ENCODE results near the gene RUVBL1.

DNA sequence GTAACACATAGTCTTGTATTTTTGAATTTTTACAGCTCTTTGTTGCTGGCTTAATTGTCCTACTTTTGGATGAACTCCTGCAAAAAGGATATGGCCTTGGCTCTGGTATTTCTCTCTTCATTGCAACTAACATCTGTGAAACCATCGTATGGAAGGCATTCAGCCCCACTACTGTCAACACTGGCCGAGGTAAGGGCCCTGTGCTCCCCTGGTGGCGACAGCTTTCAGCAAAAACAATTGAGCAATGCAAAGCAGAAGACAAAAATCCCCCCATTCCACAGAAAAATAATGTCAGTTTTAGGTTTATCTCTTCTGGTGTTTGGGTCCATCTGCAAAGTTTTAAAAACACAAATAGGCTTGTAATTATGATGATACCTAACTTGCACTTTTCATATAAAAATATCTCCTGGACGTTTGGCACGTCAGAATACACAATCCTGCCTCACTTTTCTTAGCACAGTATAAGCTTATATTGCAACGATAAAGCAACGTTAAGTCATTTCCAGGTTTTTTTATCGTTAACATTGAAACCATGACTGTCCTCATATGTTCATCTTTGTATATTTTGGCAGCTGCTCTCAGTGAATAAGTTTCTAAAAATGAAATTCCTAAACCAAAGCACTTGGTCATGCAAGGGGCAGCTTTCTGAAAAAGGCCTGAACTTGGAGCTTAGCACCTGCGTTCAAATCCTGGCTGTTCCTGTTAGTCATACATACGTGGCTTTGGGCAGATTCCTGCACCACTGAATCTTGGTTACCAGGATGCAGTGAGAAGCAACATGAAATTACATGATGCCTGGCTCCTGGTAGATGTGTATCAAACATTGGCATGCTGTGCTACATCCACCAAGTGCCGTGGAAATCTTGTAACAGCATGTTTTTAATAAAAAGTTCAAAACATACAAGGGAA lies 62.9 kb downstream of the RUVBL1 start:
- TF ChIP-seq, protein P1, sequence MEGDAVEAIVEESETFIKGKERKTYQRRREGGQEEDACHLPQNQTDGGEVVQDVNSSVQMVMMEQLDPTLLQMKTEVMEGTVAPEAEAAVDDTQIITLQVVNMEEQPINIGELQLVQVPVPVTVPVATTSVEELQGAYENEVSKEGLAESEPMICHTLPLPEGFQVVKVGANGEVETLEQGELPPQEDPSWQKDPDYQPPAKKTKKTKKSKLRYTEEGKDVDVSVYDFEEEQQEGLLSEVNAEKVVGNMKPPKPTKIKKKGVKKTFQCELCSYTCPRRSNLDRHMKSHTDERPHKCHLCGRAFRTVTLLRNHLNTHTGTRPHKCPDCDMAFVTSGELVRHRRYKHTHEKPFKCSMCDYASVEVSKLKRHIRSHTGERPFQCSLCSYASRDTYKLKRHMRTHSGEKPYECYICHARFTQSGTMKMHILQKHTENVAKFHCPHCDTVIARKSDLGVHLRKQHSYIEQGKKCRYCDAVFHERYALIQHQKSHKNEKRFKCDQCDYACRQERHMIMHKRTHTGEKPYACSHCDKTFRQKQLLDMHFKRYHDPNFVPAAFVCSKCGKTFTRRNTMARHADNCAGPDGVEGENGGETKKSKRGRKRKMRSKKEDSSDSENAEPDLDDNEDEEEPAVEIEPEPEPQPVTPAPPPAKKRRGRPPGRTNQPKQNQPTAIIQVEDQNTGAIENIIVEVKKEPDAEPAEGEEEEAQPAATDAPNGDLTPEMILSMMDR (IDR thresholded peaks at IDR 0.05) = no peak
- no peak for TF ChIP-seq POLR2A (IDR thresholded peaks at IDR 0.05)

Measured in heart left ventricle (tissue), 13 donors.